Measurements from ENCODE around the gene ELK1.
A peak's percentile ranks its signal among the peaks of the same experiment; 100 is the strongest.

The ELK1 gene, protein sequence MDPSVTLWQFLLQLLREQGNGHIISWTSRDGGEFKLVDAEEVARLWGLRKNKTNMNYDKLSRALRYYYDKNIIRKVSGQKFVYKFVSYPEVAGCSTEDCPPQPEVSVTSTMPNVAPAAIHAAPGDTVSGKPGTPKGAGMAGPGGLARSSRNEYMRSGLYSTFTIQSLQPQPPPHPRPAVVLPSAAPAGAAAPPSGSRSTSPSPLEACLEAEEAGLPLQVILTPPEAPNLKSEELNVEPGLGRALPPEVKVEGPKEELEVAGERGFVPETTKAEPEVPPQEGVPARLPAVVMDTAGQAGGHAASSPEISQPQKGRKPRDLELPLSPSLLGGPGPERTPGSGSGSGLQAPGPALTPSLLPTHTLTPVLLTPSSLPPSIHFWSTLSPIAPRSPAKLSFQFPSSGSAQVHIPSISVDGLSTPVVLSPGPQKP

GRCh38 chrX:47650164-47651042 is at the start of gene ELK1:
TSS of gene ELK1 (minus strand) at chrX:47650563. CDS start at chrX:47641441, 9,122 bp downstream.
- TF ChIP-seq CTCF (conservative IDR thresholded peaks at IDR 0.05; ENCODE audit: low read depth, low read length), result 0 out of 2 replicates have a peak, but pooled peaks have one; percentile 27
- Histone ChIP-seq H3K27ac (peak within 1 kb of the TSS; percentile 29; the same call in 1 of the 2 replicates), H3K4me1 (ENCODE audit: low read depth, poor library complexity, severe bottlenecking) (peaks cover 21% of the 10 kb centered on the region), H3K9ac (peak within 1 kb of the TSS; percentile 64; the same call in 1 of the 2 replicates), H2AFZ (ENCODE audit: low read depth) (peak within 1 kb of the TSS; percentile 64; the same call in 1 of the 2 replicates), H4K20me1 (ENCODE audit: insufficient read depth) (no peaks in the 10 kb centered on the region), H3K36me3 (ENCODE audit: insufficient read depth) (no peaks in the 10 kb centered on the region), H3K27me3 (ENCODE audit: insufficient read depth, low read depth) (no peaks in the 10 kb centered on the region), H3K79me2 (ENCODE audit: insufficient read depth, low read depth) (peaks cover 16% of the 10 kb centered on the region), H3K4me2 (peak within 1 kb of the TSS; percentile 71), H3K4me3 (IDR thresholded peaks at IDR 0.05; ENCODE audit: insufficient read depth, low read depth, low read length) (no peak within 1 kb of the TSS)

DNA sequence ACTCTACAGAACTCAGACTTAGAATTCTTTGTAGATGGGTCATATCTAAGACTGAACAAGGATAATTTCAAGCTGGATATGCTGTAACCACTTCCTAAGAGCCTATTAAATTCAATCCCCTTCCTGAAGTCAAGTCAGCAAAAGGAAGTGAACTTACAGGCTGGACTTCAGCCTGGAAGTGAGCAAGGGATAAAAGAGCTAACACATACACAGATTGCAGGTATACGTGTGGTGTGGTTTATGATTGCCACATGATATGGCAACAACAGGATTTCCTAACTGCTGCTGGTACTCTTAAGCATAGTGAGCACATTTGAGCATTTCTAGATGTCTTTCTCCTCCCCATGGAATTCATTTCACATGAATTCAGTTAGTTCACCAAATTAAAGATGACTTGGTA is 46.8 kb upstream of the ELK1 start:
- Histone ChIP-seq H3K79me2 (ENCODE audit: insufficient read depth, low read depth) (no peaks in the 10 kb centered on the region), H3K4me3 (IDR thresholded peaks at IDR 0.05; ENCODE audit: insufficient read depth, low read depth, low read length) (no peak overlapping the region), H3K27me3 (ENCODE audit: insufficient read depth, low read depth) (no peaks in the 10 kb centered on the region), H3K27ac (no peak overlapping the region), H4K20me1 (ENCODE audit: insufficient read depth) (no peaks in the 10 kb centered on the region), H2AFZ (ENCODE audit: low read depth) (no peak overlapping the region), H3K4me2 (no peak overlapping the region), H3K36me3 (ENCODE audit: insufficient read depth) (no peaks in the 10 kb centered on the region), H3K4me1 (ENCODE audit: low read depth, poor library complexity, severe bottlenecking) (no peaks in the 10 kb centered on the region), H3K9ac (no peak overlapping the region)
- TF ChIP-seq CTCF (conservative IDR thresholded peaks at IDR 0.05; ENCODE audit: low read depth, low read length), result no peak

DNA sequence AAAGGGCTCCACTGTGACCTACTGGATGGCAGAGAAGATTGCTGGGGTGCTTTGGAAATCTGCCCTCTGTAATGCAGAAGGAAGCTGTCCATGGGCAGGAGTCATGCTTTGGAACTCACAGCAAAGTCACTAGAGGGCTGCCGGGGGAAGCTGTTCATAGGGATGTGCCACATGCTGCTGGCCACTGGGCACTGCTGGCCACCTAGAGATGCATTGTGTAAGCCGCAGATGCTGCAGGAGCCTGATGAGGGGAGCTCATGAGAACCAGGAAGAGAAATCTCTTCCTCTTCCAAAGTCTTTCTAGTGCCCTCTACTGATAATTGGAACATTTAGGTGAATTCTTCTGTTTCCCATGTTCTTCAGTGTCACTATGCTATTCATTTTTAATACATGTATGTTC is 39.8 kb upstream of the ELK1 start:
- H3K27me3 ChIP-seq (ENCODE audit: insufficient read depth, low read depth), result no peaks in the 10 kb centered on the region
- no peaks in the 10 kb centered on the region for H3K79me2 ChIP-seq (ENCODE audit: insufficient read depth, low read depth)
- no peaks in the 10 kb centered on the region for H3K36me3 ChIP-seq (ENCODE audit: insufficient read depth)
- H3K4me3 ChIP-seq (IDR thresholded peaks at IDR 0.05; ENCODE audit: insufficient read depth, low read depth, low read length), result no peak overlapping the region
- no peak overlapping the region for H2AFZ ChIP-seq (ENCODE audit: low read depth)
- H3K4me2 ChIP-seq, result no peak overlapping the region
- H4K20me1 ChIP-seq (ENCODE audit: insufficient read depth), result no peaks in the 10 kb centered on the region
- no peaks in the 10 kb centered on the region for H3K4me1 ChIP-seq (ENCODE audit: low read depth, poor library complexity, severe bottlenecking)
- no peak for TF ChIP-seq CTCF (conservative IDR thresholded peaks at IDR 0.05; ENCODE audit: low read depth, low read length)
- no peak overlapping the region for H3K9ac ChIP-seq
- H3K27ac ChIP-seq, result no peak overlapping the region

DNA sequence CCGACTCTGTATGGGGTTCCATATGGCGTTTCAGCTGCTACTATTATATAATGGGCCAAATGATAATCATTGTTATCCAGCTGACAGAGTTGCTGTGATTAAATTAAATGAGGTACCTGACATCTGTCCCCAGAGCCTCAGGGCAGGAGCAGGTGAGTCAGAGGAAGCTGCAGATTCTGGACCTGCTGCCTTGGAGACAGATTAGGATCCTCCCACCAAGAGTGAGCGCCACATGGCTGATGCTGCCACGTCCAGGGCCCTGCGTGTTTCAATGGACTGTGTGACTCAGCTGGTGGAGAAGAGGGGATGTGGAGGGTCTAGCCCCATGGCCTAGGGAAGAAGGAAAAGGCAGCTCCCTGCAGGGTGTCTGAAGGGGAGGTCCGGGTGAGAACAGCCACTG is 36.9 kb upstream of the ELK1 start:
- Histone ChIP-seq H3K27ac (no peak overlapping the region), H3K4me3 (IDR thresholded peaks at IDR 0.05; ENCODE audit: insufficient read depth, low read depth, low read length) (no peak overlapping the region), H4K20me1 (ENCODE audit: insufficient read depth) (no peaks in the 10 kb centered on the region), H2AFZ (ENCODE audit: low read depth) (no peak overlapping the region), H3K79me2 (ENCODE audit: insufficient read depth, low read depth) (no peaks in the 10 kb centered on the region), H3K27me3 (ENCODE audit: insufficient read depth, low read depth) (no peaks in the 10 kb centered on the region), H3K4me1 (ENCODE audit: low read depth, poor library complexity, severe bottlenecking) (peaks cover 17% of the 10 kb centered on the region), H3K4me2 (no peak overlapping the region), H3K36me3 (ENCODE audit: insufficient read depth) (no peaks in the 10 kb centered on the region), H3K9ac (no peak overlapping the region)
- no peak for TF ChIP-seq CTCF (conservative IDR thresholded peaks at IDR 0.05; ENCODE audit: low read depth, low read length)

Measured in KMS-11 (cell line).